ENCODE data around the gene SLC24A4.

DNA sequence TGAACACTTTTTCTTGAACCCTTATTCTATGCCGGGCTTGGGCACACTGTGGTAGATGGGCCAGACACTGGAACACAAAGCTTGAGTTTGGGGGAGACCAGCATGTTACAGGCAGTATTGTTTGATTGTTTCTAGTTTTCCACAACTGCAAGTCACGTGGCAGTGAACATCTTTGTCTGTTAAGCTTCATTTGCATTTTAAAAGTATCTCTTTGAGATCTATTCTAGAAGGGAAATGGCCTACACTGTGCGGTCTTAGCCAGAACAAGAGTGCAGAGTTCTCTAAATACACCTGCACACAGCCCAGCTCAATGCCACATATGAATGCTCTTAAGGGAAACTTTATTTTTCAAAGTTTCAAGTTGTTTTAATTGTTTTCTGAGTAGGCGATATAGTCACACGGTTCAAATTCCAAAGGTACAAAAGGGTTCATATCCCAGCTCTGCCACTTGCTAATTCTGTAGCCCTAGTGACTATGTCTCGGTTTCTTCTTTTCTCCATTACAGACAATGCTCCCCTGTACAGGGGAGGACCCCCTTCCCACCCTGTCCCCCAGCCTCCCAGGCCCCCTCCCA lies 215.5 kb downstream of the SLC24A4 start:
- TF ChIP-seq, protein P1, sequence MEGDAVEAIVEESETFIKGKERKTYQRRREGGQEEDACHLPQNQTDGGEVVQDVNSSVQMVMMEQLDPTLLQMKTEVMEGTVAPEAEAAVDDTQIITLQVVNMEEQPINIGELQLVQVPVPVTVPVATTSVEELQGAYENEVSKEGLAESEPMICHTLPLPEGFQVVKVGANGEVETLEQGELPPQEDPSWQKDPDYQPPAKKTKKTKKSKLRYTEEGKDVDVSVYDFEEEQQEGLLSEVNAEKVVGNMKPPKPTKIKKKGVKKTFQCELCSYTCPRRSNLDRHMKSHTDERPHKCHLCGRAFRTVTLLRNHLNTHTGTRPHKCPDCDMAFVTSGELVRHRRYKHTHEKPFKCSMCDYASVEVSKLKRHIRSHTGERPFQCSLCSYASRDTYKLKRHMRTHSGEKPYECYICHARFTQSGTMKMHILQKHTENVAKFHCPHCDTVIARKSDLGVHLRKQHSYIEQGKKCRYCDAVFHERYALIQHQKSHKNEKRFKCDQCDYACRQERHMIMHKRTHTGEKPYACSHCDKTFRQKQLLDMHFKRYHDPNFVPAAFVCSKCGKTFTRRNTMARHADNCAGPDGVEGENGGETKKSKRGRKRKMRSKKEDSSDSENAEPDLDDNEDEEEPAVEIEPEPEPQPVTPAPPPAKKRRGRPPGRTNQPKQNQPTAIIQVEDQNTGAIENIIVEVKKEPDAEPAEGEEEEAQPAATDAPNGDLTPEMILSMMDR (IDR thresholded peaks at IDR 0.05) = no peak
- TF ChIP-seq POLR2A (IDR thresholded peaks at IDR 0.05) = no peak
